Measurements from ENCODE around the gene PRLHR.
"Not testable (repeated sequence)": the region's sequence is repeated elsewhere in the genome, so short reads cannot be mapped to it uniquely, and the experiment has no call there.

The PRLHR gene

DNA sequence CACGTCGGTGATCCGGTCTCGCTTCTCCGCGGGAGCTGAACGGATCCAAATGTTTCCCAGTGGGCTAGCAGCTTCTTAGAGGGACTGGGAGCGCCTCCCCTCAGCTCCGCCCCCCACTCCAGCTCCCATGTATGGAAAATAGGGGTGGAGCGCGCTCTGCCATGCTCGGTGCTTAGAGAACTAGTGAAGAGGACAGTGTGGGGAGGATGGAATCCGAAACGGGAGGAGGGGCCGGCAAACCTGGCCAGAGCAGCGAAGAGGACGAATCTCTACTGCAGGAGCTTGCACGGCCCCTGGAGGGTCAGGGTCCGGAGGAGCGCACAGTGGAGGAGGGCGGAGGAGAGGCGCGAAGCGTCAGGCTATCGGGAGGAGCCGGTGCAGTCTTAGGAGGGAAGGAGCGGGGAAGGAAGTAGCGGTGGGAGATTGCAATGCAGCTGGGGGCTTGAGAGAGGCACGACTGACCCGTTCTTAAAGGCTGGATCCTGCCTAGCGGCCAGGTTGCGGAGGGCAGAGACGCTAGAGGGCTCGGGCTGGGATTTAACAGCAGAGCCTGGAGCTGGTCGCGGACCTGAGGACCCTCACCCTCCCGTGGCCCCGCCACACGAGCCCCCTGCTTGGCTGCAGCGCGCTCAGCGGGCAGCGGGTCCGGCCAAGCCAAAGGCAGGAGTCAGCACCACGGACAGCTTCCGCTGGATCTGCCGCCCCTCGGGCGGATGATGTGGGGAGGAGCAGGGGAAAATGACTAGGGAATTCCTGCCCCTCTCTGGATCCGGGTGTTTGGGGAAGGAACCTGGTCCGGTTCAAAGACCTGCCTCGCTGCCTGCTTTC is at the start of gene PRLHR:
TSS of gene PRLHR (minus strand) at position 51 of the 828 bp plus-strand sequence. CDS start 404 bp downstream, outside the sequence.
- DNase-seq (ENCODE audit: low read depth), result no peak

DNA sequence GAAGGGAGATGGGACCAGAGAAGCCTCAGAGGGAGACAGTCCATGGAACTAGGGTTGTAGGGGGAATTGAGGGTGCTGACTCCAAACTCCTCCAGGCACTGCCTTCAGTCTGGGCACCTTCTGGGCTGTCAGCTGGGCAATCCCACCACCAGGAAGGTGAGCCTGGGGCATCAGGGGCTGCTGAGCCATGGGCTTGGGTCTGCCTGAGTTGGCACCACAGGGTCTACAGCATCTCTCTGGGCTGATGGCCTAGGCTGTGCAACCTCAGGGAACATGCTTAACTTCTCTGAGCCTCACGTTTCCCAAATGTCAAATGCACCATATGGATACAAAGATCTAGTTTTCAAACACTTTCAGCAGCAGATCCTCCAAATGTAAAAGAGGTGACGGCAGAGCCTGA is 46.8 kb upstream of the PRLHR start:
- DNase-seq (ENCODE audit: low read depth), result no peak

DNA sequence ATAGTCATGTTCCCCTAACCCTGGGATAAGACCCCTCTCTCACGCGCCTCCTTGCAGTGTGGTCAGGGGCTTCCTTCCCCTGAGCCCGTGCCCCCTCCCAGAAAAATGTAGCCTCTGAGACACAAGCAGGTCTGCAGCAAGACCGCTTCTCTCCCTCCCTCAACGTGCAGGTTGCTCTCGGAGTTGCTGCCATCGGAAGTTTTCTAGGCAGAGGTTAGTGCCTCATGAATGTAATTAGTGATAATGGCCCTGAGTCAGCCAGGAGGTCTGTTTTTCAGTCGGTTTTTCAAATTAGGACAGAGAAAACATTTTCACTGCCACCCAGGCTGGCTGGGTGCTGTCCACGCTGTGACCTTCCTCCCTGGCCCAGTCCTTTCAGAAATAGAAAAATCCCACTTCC is 43.2 kb upstream of the PRLHR start:
- DNase-seq (ENCODE audit: low read depth), result no peak

DNA sequence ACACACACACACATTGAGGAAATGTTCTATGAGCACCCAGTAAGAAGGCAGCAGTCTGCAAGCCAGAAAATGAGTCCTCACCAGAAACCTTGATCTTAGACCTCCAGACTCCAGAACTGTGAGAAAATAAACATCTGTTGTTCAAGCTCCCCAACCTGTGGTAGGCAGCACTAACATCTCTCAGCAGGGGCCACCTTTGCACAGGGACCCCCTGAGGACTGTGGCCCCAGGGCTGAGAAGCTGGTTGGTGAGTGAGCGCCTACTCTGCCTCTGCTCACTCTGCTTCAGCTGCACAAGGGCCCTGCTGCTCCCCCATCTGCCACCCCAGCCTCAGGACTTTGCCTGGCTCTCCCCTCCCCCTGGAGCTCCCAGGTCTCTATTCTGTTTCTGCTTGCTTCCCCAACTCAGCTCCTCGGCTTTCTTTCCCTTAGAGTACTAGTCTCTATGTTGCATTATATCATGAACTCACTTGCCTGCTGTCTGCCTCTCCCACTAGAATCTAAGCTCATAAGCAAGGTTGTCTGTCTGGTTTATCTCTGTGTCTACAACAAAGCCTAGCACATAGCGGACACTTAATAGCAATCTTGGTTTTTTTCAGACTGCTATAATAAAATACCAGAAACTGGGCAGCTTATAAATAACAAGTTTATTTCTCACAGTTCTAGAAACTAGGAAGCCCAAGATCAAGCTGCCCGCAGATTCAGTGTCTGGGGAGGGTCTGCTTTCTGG is 40.4 kb upstream of the PRLHR start:
- no peak for DNase-seq (ENCODE audit: low read depth)

DNA sequence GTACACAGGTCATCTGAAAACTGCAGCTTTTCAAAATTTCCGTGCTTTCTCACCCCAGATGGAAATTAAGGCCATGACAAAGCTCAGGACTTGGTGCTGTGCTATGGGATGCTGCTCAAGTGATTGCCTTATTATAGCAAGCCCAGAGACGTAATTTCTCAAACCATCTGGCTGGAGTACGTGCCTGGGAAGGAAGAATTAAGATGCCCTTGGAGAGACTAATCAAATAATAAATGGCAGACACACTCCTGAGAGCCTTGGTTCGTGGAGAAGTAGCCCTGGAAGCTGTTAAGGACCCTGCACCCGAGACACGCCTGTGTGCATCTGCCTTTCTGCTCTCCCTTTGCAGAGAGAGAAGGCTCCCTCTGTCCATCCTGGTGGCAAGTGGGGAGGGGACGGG is 38.3 kb upstream of the PRLHR start:
- no peak for DNase-seq (ENCODE audit: low read depth)

DNA sequence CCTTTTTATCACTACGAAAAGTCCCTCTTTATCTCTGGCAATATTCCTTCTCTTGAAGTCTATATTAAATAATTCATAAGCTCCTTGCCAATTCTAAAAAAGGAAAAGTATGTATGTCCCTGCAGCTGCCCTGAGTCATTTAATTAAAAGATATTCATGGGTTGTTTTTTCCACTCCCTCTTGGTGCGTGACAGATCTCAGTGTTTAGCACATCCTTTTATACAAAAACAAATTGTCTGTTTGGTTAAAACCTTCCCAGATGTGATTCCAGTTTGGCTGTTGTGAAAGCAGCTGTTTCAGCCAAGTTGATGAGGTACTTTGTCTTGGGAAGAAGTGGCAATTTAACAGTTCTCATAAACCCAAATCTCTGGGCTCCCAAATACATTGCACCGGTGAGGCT is 33.8 kb upstream of the PRLHR start:
- DNase-seq (ENCODE audit: low read depth), result no peak

DNA sequence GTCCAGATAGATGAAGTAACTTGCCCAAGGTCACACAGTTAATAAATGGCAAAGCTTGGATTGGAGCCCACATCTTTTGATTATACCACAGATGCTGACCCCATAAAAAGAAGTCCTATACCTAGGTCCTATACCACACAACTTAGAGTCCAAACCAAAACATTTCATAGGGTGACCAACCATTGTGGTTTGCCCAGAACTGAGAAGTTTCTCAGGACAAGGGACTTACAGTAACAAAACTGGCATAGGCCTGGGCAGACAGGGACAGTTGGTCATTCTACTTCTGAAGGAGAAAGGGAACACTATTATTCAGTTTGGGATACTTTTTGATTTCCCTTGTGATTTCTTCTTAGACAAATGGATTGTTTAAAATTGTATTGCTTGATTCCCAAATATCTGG is 32.9 kb upstream of the PRLHR start:
- DNase-seq (ENCODE audit: low read depth), result no peak

DNA sequence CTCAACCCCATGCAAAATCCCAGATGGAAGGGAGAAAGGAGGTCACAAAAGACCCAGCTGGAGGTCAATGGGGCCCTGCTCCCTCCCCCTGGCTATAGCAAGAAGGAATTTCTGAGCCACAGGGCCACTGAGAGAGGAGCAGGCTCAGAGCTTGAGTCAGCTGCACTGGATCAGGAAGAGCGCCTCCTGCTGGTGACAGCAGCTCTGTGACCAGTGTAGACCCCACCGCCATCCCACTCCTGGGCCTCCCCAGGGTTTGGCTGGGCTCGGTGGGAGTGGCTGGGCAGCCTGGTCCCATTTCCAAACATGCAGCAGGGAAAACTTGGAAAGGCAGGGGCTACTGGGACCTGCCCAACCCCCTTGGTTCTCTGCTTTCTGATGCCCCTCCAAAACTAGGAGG is 31.5 kb upstream of the PRLHR start:
- DNase-seq (ENCODE audit: low read depth), result no peak

DNA sequence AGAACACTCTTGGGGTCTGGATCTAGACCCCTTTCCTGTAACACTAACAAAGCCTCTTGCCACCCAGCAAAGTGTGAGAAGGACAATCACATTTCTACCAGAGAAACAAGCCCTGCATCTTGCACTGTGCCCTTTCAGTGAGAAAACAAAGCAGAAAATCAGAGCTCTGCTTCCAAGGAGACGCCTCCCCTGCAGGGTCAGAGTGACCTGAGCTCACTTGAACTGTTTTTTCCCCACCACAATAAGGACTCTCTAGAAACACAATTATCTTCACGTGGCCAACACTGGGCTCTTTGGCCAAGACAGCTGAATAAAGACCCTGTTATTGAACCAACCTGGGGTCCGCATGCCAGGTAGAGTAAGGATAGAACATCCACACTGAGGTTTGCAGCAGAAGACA is 30.1 kb upstream of the PRLHR start:
- no peak for DNase-seq (ENCODE audit: low read depth)

DNA sequence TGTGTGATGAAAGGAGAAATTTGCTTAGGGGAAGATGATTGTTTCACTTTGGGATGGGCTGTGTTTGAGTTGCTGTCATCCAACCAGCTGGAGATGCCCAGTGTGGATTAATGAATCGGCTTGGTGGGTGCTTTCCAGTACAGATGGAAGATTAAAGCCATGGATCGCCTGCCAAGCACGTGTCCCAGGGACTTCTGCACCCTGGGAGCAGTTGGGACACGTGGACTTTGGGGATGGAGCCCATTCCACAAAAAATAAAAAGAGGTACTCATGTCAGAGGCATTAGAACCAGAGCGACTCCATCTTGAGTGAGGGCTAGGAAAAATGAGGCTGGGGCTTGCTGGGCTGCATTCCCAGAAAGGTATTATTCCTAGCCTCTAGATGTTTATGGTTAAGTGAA is 29.3 kb upstream of the PRLHR start:
- DNase-seq (ENCODE audit: low read depth), result no peak

DNA sequence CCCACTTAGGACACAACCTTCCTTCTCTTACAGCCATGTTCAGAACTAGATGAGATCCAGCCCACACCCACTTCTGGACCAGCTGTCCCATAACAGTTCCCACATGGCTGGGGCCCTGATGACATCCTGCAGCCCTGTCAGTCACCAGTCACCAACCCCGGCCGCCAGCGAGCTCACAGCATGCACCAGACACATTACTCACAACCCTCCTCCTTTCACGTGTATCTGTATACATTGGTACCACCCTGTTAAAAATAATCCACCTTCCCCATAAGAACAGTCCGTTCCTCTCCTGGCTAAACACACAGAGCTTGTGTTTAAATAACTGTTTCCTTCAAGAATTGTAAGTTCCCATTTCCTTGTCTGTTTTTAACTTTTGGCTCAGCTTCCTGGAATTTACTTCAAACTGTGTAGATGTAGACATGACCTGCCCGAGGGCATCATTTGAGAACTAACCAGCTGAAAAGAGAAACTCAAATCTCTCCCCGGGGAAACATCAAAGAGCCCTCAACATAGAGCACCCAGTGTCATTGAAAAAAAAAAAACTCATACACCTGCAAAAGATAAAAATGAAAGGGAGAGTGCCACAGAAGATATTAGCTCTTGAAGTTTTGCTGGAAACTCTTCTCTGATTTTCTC is 26.0 kb upstream of the PRLHR start:
- DNase-seq (ENCODE audit: low read depth), result no peak

DNA sequence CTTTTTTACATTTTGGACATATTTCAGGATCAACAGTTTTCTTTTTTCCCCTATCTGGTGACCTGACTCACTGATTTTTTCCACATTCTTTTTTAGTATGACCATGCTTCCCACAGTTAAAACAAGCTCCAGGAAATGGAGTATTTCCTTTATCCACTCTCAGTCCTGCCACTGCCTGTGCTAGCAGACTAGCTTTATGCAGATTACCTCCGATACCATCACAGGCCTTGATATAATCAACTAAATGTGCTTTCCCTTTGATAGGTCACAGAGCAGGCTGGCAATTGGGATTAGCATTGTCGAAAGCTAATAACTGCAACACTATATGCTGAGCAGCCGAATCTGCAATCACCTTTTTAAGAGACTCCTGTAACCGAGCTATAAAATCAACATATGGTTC is 18.4 kb upstream of the PRLHR start:
- not testable (repeated sequence) for DNase-seq (ENCODE audit: low read depth)

DNA sequence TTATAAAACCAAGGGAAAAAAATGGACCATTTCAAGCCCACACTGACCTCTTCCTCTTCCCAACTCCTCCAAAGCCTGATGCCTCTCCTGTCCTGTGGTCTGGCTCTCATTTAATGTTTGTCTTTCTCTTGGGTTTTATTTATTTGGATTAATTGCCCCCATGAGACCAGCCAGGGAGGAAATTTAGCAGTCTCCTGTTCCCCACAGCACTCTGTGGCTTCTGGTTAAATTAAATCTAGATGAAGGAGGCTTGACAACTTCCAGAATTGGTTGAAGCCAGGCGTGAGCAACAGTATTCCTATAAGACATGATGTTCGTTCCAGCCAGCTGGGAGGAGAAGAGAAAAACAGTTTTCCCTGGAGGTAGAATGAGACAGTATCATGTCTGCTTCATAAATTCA is 15.1 kb upstream of the PRLHR start:
- no peak for DNase-seq (ENCODE audit: low read depth)

DNA sequence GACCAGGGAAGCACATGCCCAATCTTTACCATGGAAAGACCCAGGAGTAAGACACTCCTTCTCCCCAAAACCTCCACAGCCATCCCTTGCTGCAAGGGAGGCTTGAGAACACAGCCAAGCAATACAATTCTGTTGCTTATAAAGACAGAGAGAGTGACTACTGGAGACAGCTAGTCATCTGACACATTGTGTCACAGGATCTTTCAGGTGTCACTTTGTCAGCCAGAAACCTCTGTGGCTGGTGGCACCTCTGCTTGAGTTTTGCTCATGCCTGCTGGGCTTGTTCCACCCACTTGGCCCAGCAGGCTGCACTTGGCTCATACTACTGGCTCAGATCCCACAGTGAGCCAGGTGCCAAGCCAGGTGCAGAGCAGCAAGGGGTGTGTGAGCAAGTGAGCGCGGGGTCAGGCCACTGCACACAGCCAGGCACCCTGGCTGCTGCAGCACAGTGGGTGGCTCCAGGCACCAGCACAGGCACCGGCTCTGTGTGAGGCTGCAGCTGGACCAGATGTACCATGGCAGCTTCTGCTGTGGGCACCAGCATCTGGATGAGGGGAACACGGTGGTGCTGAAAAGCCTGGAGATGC is 12.4 kb upstream of the PRLHR start:
- DNase-seq (ENCODE audit: low read depth), result no peak

DNA sequence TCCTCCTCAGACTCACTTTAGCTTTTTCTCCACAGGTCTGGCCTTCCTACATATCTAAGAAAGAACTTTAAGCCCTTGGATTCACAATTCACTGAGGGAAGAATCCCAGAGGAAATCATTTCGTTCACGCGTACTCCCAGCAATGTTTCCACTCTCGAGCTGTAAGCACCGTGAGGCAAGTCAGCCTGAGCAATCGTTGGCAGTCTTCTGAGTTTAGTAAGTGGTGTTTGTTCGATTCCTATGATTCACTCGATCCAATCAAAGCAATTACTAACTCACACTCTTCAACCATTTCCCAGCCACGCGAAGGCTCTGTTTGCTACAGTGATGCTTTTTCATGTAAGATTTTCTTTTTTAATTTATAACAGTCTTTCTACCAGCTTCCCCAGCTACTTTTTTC is 10.2 kb upstream of the PRLHR start:
- DNase-seq (ENCODE audit: low read depth), result no peak

DNA sequence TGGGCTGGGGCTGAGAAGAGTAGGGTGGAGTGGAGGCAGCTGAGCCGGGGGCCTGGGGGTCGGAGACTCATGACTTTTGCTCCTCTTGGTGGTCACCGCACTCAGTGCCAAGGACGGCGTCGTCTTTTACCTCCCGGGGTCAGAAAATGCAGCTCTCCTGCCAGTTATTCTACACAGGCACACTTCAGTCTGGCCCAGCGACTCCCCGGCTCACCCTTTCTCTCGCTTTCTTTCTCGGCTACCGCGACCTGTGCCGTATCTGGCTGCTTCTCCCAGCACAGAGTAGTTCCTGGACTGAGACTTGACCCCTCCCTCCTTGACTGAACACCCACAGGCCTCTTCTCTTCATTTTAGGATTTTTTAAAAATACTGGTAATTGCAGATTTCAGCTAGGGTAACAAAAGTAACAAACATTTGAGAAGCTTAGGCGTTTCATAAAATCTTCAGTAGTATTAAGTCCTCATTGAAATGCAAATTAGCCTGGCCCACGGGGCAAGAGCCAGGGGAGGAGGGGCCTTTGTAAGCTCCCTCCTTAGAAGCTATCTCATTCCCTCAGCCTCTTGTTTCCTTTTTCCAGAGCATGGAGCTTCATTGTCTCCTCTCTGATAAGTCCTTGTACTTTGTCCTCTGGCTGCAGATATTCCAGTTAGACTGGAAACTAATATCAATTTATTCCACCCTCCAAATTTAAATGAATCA is 1.1 kb upstream of the PRLHR start:
- no peak for DNase-seq (ENCODE audit: low read depth)

DNA sequence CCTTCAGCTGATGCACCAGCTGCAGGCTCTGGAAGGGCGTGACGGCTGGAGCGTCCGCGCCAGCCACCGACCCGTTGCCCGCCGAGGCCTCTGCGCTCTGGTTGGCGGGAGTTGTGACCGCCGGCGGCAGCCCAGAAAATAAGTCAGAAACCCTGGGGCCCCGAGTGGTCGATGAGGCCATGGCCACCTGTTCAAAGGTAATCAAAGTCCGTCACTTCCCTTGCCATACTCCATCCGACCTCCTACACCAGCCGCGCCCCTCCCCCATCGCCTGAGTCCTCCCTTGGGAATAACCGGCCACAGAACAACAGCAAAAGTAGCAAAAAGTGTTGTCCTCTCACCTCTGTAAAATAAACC is 406 bp downstream of the PRLHR start:
- DNase-seq (ENCODE audit: low read depth), result no peak

DNA sequence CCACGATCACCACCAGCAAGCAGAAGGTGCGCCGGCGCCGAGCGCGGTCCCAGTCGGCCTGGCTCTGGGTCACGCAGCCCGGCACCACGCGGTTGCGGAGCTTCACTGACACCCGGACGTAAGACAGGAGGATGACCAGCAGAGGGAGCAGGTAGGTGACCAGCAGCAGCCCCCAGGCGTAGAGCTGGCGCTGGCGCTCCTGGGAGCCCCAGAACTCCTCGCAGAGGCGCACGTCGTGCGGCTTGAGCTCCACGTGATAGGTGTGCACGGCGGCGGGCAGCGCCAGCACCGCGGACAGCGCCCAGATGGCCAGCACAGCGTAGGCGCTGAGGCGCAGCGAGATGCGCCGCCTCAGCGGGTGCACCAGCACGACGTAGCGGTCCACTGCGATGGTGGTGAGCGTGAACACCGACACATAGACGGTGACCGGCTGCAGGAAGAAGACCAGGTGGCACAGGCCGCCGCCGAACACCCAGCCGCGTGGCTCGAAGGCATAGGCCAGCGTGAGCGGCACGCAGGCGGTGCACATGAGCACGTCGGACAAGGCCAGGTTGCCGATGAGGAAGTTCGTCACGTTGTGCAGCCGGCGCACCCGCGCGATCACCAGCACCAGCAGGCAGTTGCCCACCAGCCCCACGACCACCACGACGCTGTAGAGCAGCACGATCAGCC is 920 bp downstream of the PRLHR start:
- DNase-seq (ENCODE audit: low read depth), result no peak

DNA sequence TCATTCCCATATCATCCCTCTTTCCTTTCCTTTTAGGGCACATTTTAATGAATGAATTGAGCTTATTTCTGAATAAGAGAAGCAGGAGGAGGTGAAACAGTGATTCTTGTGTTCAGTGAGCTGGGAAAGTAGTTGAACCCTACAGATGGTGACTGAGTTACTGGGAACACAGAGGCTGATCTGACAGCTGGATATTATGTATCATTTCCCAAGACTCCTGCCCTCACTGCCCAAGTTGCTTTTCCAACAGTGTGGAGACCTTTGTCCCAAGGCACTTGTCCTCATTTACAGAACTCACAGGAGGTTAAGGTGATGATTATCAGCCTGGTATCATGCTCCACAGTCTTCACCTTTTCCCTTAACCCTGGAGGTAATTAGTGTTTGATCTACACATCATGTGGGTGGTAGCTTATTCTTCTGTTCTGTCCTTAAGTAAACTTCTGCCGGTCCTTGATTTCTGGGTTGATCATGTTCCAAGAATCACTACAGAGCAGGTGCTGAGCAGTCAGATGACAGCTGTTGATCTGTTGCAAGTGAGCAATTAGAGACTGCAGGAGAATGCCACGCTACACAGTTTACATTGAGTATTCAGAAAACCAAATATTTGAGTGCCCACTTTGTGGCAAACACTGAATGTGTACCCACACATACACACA is 2.6 kb downstream of the PRLHR start:
- DNase-seq (ENCODE audit: low read depth), result no peak

DNA sequence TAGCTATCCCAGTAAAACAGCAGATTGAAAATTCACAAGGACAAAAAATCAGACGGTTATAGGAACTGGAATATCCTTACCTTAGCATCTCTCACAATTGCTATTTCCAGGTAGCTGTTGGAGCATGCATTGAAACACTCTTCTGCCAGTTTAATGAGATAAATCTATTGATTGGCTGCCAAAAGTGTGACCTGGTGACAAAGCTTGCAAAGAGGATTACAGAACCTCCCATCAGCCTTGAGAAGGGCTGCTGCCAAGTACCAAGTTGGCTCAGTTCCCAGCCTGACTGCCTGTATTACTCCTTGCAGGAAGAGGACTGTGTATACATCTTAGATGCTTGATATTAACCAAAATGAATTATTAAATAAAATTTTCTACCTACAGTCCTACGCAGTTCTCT is 5.1 kb downstream of the PRLHR start:
- no peak for DNase-seq (ENCODE audit: low read depth)

Data from activated T-helper 1 cell treated with Interleukin-2 at 50 U/mL for 16 hours (primary cell).